NOMO-1 treated with DMSO at 0.1 percent for 48 hours (cell line): ENCODE data around the gene OXSR1.
"Not testable (repeated sequence)": the region's sequence is repeated elsewhere in the genome, so short reads cannot be mapped to it uniquely, and the experiment has no call there.

Experiments
- DNase-seq: peaks from one replicate; lab custom pipeline; 2025; ENCODE audit not compliant: unreplicated experiment; lab: John Stamatoyannopoulos, UW

OXSR1 gene

GRCh38 chr3:38141952-38142273 is 23.4 kb upstream of the OXSR1 start:
- no peak for DNase-seq

GRCh38 chr3:38142959-38143358 is 22.4 kb upstream of the OXSR1 start:
- DNase-seq = no peak

- no peak for DNase-seq
Observed at GRCh38 chr3:38143511-38143910, 21.8 kb upstream of the OXSR1 start.

- no peak for DNase-seq
Observed at GRCh38 chr3:38146504-38146903, 18.8 kb upstream of the OXSR1 start.

GRCh38 chr3:38147421-38147820 is 17.9 kb upstream of the OXSR1 start:
- peak; percentile 81 for DNase-seq

GRCh38 chr3:38148311-38148882 is 16.9 kb upstream of the OXSR1 start:
- DNase-seq = peak; percentile 94

- peak; percentile 78 for DNase-seq
Observed at GRCh38 chr3:38149708-38150107, 15.6 kb upstream of the OXSR1 start.

GRCh38 chr3:38150780-38151528 is 14.4 kb upstream of the OXSR1 start:
- DNase-seq = no peak

GRCh38 chr3:38151667-38152265 is 13.6 kb upstream of the OXSR1 start:
- peak; percentile 60 for DNase-seq

GRCh38 chr3:38152609-38153008 is 12.7 kb upstream of the OXSR1 start:
- DNase-seq = no peak

- no peak for DNase-seq
Observed at GRCh38 chr3:38153221-38153620, 12.1 kb upstream of the OXSR1 start.

GRCh38 chr3:38154033-38154494 is 11.3 kb upstream of the OXSR1 start:
- DNase-seq = peak; percentile 77

GRCh38 chr3:38154625-38155255 is 10.6 kb upstream of the OXSR1 start:
- DNase-seq = no peak

- no peak for DNase-seq
Observed at GRCh38 chr3:38155825-38156224, 9.5 kb upstream of the OXSR1 start.

- DNase-seq = no peak
Observed at GRCh38 chr3:38157117-38157516, 8.2 kb upstream of the OXSR1 start.

- DNase-seq = no peak
Observed at GRCh38 chr3:38157595-38157994, 7.7 kb upstream of the OXSR1 start.

- no peak for DNase-seq
Observed at GRCh38 chr3:38158472-38158871, 6.9 kb upstream of the OXSR1 start.

GRCh38 chr3:38160704-38161103 is 4.6 kb upstream of the OXSR1 start:
- DNase-seq = not testable (repeated sequence)

GRCh38 chr3:38163117-38163840 is 2.1 kb upstream of the OXSR1 start:
- DNase-seq = peak; percentile 51

- DNase-seq = no peak
Observed at GRCh38 chr3:38163841-38164642, 1.3 kb upstream of the OXSR1 start.

- no peak for DNase-seq
Observed at GRCh38 chr3:38164643-38164951, 740 bp upstream of the OXSR1 start.
